Breast epithelium (tissue), 4 donors: Measurements from ENCODE around the gene MAP6D1. TPM values are rescaled to one million over a fixed set of nuclear protein-coding genes. Genes with fewer than 3 reads are reported as not detected.

Experiments used
- DNase-seq, 2 donors: peaks; one replicate each; pipeline ENCODE4 v3.0.0-alpha.2; 2019; ENCODE audit warnings: low spot score in 2 of 2
- H3K27ac ChIP-seq, 2 donors: fragments of 200-600 bp; sonication (generic) in 1 of 2; one replicate each; pipeline ENCODE4 v1.5.1; 2016 to 2019; ENCODE audit warnings: mild to moderate bottlenecking in 1 of 2
- H3K27me3 ChIP-seq, 2 donors: fragments of 200-600 bp; sonication (generic) in 1 of 2; one replicate each; pipeline versions ENCODE4 v1.5.1 to v1.6.0; 2017 to 2019; ENCODE audit warnings: control low read depth in 1 of 2, mild to moderate bottlenecking in 1 of 2
- H3K36me3 ChIP-seq: fragments of 200-600 bp; one replicate; pipeline ENCODE4 v1.5.1; 2019
- H3K4me1 ChIP-seq, 2 donors: fragments of 200-600 bp; sonication (generic); one replicate each; pipeline ENCODE4 v1.5.1; 2016 to 2019; ENCODE audit warnings: control low read depth in 1 of 2
- H3K4me3 ChIP-seq, 3 donors: fragments of 200-600 bp; sonication (generic); 1 replicate in 2 of 3; 2 replicates in 1 of 3; pipeline ENCODE4 v1.5.1; 2016 to 2019; ENCODE audit warnings: mild to moderate bottlenecking in 3 of 3, moderate library complexity in 2 of 3
- H3K9me3 ChIP-seq, 2 donors: fragments of 200-600 bp; sonication (generic) in 1 of 2; one replicate each; pipeline ENCODE4 v1.5.1; 2016 to 2019; ENCODE audit warnings: control low read depth in 1 of 2
- CTCF ChIP-seq, 3 donors: fragments of 450-650 bp; IDR thresholded peaks; one replicate each; pipeline ENCODE4 v1.5.1; 2016 to 2017; ENCODE audit warnings: antibody characterized with exemption in 3 of 3, mild to moderate bottlenecking in 3 of 3, moderate library complexity in 3 of 3
- POLR2A ChIP-seq: fragments of 450-650 bp; IDR thresholded peaks from one replicate; pipeline ENCODE4 v1.6.1; 2016; ENCODE audit warnings: antibody characterized with exemption, mild to moderate bottlenecking, moderate library complexity
- POLR2AphosphoS5 ChIP-seq, 3 donors: sonication (generic); formaldehyde crosslinking; IDR thresholded peaks; one replicate each; pipeline ENCODE4 v1.6.1; 2017; ENCODE audit warnings: antibody characterized with exemption in 3 of 3
- intact Hi-C: fragments of 100-400 bp; cut with DNase I; formaldehyde crosslinking; loops from one replicate; pipeline ENCODE4 v1.15.1; 2023; ENCODE audit warnings: low total_unique reads
- total RNA-seq, 3 donors: library from RNA; depleted of rRNA; stranded (reverse); fragments of >200 nt; gene quantifications; one replicate each; pipeline ENCODE4 v1.1.0, GENCODE V29; 2016

The MAP6D1 gene
- total RNA-seq, 3 donors from 2014 or later = 0.33 to 2.1 (median 1.8) TPM

DNA sequence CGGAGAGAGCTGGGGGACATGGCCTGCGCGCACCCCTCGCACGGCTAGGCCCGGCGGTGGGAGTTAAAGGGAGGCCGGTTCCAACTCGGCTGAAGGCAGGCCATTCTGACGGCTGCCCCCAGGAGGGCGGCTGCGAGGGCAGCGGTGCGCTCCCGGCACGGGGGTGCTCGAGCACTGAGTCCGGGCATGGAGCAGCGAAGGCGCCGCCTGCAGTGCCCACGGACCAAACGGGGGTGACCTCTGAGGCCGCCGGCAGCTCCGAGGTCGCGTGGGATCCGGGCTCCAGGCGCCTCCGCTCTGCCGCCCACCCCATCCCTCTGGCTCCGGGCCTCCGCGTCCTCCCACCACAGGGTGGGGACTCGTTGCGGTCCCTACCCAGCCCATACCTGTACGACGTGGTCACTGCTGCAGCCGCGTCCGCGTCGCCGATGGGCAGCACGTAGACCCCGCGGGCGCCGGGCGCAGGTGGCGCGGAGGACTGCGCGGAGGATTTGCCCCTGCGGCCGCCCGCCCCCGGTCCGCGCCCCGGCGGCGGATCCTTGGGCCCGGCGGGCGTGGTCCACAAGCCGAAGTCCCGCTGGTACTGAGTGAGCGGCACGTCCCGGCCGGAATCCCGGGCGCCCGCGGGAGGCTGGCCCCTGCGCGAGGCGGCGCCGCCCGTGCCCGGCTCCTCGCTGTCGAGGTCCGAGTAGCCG lies 469 bp downstream of the MAP6D1 start:
- intact Hi-C loops = no loop called here
- no peak for DNase-seq
- TF ChIP-seq CTCF (IDR thresholded peaks at IDR 0.05) = no peak
- TF ChIP-seq POLR2AphosphoS5 (IDR thresholded peaks at IDR 0.05) = no peak
- TF ChIP-seq POLR2A = no peak
- Histone ChIP-seq H3K27me3 (no peaks in the 10 kb centered on the region), H3K27ac (no peak overlapping the region), H3K36me3 (no peaks in the 10 kb centered on the region), H3K4me3 (peak overlapping the region; percentile 52 to 79 (median 66)), H3K9me3 (no peaks in the 10 kb centered on the region), H3K4me1 (peaks cover 0 to 4% of the 10 kb centered on the region in 2 donors)

GRCh38 chr3:183823963-183824362 lies 1.4 kb downstream of the MAP6D1 start:
- intact Hi-C loops = no loop called here
- no peak for DNase-seq
- no peaks in the 10 kb centered on the region for H3K27me3 ChIP-seq
- no peaks in the 10 kb centered on the region for H3K36me3 ChIP-seq
- H3K27ac ChIP-seq = no peak overlapping the region
- no peaks in the 10 kb centered on the region for H3K9me3 ChIP-seq
- TF ChIP-seq POLR2A = no peak
- no peak for TF ChIP-seq CTCF (IDR thresholded peaks at IDR 0.05)
- no peak overlapping the region for H3K4me3 ChIP-seq
- H3K4me1 ChIP-seq = peaks cover 0 to 4% of the 10 kb centered on the region in 2 donors

- no peak for DNase-seq
- TF ChIP-seq POLR2AphosphoS5 (IDR thresholded peaks at IDR 0.05) (no peak), CTCF (IDR thresholded peaks at IDR 0.05) (no peak), POLR2A (no peak)
- intact Hi-C loops = no loop called here
- no peak overlapping the region for H3K27ac ChIP-seq
- H3K27me3 ChIP-seq = no peaks in the 10 kb centered on the region
- H3K4me1 ChIP-seq = peaks cover 0 to 4% of the 10 kb centered on the region in 2 donors
- no peaks in the 10 kb centered on the region for H3K36me3 ChIP-seq
- no peak overlapping the region for H3K4me3 ChIP-seq
- H3K9me3 ChIP-seq = no peaks in the 10 kb centered on the region
These were observed 2.7 kb downstream of the MAP6D1 start for GRCh38 chr3:183822631-183823030.

DNA sequence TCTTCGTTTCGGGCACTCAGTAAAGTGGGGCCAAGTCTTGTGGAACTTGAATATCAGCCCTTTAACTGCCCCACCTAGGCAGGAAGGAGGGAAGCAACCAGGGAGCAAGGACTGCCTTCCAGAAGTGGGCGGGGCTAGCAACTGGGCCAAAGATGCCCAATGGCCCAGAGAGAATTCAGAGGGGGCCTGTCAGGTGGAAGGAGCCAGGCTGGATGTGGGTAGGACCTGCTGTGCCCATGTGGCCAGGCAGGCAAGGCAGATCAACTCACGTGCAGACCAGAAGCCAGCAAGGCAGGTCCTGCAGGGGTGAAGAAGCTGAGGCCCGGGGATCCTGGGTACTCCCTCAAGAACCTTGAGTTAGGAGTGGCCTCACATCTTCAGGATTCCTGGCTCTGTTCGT lies 5.5 kb downstream of the MAP6D1 start:
- Histone ChIP-seq H3K36me3 (no peaks in the 10 kb centered on the region), H3K4me3 (no peak overlapping the region), H3K27me3 (no peaks in the 10 kb centered on the region), H3K27ac (no peak overlapping the region), H3K4me1 (no peaks in the 10 kb centered on the region), H3K9me3 (no peaks in the 10 kb centered on the region)
- no peak for DNase-seq
- TF ChIP-seq POLR2AphosphoS5 (IDR thresholded peaks at IDR 0.05) (no peak), CTCF (IDR thresholded peaks at IDR 0.05) (no peak), POLR2A (no peak)
- intact Hi-C loops = no loop called here

GRCh38 chr3:183818706-183819624 lies 6.4 kb downstream of the MAP6D1 start:
- H3K27ac ChIP-seq = no peak overlapping the region
- no peaks in the 10 kb centered on the region for H3K36me3 ChIP-seq
- no peak overlapping the region for H3K4me3 ChIP-seq
- no peaks in the 10 kb centered on the region for H3K27me3 ChIP-seq
- no peaks in the 10 kb centered on the region for H3K4me1 ChIP-seq
- TF ChIP-seq CTCF (IDR thresholded peaks at IDR 0.05) (no peak), POLR2AphosphoS5 (IDR thresholded peaks at IDR 0.05) (no peak), POLR2A (no peak)
- no peaks in the 10 kb centered on the region for H3K9me3 ChIP-seq
- no peak for DNase-seq
- intact Hi-C loops = no loop called here
